ENCODE measurements around the gene PTPMT1.
"Not testable (repeated sequence)": the region's sequence is repeated elsewhere in the genome, so short reads cannot be mapped to it uniquely, and the experiment has no call there.

Gene PTPMT1

DNA sequence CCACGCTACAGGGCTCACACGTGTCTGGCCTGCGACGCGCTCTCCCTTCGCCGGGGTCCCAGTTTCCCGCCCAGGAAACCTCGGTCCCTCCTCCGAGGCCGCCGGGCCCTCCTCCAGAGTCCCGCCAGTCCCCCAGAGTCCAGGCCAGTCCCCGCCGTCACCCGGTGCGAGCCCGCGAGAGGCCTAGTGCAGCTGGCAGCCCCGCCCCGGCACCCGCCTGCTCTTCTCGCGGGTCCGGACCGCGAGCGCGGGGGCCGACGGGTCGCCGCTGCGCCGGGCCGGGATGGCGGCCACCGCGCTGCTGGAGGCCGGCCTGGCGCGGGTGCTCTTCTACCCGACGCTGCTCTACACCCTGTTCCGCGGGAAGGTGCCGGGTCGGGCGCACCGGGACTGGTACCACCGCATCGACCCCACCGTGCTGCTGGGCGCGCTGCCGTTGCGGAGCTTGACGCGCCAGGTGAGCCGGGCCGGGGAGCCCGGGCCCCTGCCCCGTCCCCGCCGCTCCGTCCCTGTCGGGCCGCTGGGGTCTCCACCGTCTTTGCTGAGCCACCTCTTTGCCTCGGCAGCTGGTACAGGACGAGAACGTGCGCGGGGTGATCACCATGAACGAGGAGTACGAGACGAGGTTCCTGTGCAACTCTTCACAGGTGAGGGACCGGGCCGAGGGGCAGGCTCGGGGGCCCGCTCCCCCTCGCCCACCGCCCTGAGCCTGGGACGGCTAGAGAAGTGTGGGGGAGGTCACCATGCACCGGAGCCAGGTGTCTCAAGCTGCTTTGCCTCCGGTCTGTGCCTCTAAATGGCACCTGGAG lies at the start of gene PTPMT1:
Gene PTPMT1, plus strand, starts transcription at position 260 of the 809 bp plus-strand sequence. Its CDS starts 24 bp downstream, at position 284.
- DNase-seq = peak; percentile 70

DNA sequence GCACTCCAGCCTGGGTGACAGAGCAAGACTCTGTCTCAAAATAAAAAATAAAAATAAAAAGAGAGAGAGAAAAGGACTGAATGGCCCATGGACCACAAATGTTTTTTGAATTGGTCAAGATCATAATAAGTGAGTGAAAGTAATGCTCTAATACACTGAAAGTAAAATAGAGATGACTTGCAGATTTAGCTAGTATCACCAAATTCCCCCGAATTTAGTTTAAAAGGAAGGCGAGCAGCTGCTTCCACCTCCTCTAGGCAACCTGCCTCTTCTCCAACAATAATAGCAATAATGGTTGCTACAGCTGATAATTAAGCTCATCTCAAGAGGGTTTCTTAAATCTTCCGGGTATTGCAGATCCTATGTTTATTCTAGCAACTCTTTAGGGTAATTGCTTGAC lies 49.2 kb upstream of the PTPMT1 start:
- no peak for DNase-seq

- DNase-seq = no peak
Observed at GRCh38 chr11:47516984-47517853, 48.2 kb upstream of the PTPMT1 start.

DNA sequence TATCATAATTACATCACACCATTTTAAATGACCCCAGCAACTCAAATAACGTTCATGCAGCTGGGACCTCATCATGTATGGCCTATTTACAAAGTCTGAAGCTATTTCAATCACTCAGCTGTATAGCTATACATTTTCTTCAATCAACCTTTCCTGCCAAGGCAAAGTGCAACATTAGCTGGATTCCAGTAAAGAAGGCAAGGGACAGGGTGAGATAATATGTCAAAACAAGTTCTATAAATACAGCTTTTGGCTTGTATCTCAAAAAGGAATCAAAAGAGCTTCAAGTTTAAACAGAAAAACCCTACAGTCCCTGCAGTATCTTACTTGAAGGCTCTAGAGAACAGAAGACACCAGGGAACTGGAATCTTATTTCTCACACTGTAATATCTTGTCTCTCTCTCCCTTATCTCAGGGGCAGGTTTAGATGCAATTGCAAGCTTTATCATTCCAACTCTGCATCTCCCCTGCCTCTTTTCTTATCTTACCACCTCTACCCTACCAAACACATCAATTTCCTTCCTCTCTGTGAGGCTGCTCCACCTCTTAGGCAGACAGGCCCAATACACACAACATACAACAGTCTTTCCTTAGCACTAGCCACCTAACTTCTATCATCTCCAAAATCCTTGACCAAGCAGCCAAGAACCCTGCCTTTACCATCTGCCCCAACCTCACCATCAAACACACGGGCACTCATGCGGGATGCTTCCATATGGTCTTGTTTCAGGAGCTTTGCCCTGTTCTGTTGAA lies 47.0 kb upstream of the PTPMT1 start:
- no peak for DNase-seq

GRCh38 chr11:47523490-47524225 lies 41.7 kb upstream of the PTPMT1 start:
- DNase-seq = peak; percentile 69

- DNase-seq = peak; percentile 27
Observed at GRCh38 chr11:47524291-47524874, 41.0 kb upstream of the PTPMT1 start.

DNA sequence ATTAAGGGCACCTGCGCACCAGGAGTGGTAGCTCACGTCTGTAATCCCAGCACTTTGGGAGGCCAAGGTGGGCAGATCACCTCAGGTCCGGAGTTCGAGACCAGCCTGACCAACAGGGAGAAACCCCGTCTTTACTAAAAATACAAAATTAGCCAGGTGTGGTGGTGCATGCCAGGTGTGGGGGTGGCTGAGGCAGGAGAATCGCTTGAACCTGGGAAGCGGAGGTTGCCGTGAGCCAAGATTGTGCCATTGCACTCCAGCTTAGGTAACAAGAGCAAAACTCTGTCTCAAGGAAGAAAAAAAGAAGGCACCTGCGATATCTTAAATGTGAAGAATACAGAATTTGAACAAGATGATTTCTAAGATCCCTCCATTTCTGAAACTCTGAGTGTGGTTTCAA lies 39.4 kb upstream of the PTPMT1 start:
- DNase-seq = not testable (repeated sequence)

DNA sequence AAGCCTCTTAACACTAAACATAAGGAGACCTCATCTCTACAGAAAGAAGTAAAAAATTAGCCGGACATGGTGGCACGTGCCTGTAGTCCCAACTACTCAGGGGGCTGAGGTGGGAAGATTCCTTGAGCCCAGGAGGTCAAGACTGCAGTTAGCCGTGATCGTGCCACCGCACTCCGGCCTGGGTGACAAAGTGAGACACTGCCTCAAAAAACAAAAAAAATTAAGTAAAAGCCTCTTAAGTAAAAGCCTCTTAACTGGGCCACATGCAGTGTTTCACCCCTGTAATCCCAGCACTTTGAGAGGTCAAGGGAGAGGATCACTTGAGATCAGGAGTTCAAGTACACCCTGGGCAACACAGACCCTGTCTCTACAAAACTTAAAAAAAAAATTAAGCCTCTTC lies 38.2 kb upstream of the PTPMT1 start:
- DNase-seq = no peak

GRCh38 chr11:47529951-47530350 lies 35.4 kb upstream of the PTPMT1 start:
- no peak for DNase-seq

- not testable (repeated sequence) for DNase-seq
Observed at GRCh38 chr11:47530721-47531120, 34.7 kb upstream of the PTPMT1 start.

- DNase-seq = no peak
Observed at GRCh38 chr11:47531666-47532065, 33.7 kb upstream of the PTPMT1 start.

- no peak for DNase-seq
Observed at GRCh38 chr11:47532597-47533213, 32.7 kb upstream of the PTPMT1 start.

DNA sequence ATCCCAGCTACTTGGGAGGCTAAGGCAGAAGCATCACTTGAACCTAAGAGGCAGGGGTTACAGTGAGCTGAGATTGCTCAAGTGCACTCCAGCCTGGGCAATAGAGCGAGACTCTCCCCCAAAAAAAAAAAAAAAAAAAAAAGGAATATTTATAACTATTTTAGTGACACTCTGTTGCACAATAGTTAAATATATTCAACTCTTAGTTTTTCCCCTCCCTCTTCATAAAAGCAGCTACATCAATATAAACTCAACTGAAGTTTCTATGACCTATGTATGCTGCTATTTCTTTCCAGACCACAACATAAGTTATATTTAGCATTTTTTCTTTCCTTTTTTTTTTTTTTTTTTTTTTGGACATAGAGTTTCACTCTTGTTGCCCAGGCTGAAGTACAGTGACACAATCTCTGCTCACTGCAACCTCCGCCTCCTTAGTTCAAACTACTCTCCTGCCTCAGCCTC lies 31.7 kb upstream of the PTPMT1 start:
- no peak for DNase-seq

DNA sequence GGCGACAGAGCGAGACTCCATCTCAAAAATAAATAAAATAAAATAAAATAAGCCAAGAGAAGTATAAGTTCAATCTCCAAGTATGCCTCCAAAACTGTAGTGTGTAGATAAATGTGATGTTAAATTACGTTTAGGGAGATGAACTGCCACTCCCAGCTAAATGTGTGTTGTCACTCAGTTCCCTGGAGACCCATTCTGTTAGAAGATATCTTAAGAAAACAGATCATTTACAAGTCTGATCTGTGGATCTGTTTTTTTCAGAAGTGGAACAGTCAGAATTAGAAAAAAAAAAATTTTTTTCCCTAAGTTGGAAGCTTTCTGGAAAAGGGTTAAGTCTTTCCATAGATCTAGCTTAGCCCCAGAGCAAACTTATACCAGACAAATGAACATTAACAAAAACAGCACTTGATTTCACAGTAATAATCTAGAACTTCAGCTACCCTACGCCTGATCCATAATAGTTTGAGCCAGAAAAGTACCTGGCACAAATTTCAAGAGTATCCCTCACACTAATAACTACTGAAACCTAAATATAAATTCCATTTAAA lies 30.6 kb upstream of the PTPMT1 start:
- no peak for DNase-seq

GRCh38 chr11:47536915-47537314 lies 28.5 kb upstream of the PTPMT1 start:
- no peak for DNase-seq

DNA sequence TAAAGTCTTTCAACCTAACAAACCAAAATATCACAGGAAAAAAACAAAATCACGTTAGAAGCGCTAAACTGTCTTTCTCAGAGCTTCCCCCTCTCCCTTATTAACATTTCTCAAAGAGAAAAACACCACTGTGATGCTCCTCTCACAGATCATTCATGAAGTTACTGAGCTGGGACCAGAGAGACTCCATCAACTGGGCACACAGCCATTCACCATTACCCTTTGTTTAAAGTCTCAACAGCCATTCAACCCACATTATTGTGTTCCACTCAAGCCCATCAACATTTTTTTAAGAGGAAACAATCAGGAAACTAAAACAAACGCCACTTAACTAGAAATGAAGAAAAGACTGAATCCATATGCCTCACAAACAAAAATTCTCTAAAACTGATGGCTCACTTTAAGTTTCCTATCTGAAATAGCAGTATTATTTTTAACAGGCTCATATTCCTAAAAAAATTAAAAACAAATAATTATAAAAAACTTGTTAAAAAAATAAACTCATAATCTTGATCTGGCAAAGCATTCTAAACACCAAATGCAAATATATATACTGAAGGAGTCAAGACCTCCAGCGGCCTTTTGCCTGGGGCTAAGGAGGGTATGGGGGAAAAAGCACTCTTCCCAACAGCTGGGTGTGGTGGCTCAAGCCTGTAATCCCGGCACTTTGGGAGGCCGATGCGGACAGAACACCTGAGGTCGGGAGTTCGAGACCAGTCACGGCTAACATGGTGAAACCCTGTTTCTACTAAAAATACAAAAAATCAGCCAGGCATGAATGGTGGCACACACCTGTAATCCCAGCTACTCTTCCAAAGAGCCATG lies 26.4 kb upstream of the PTPMT1 start:
- DNase-seq = no peak

DNA sequence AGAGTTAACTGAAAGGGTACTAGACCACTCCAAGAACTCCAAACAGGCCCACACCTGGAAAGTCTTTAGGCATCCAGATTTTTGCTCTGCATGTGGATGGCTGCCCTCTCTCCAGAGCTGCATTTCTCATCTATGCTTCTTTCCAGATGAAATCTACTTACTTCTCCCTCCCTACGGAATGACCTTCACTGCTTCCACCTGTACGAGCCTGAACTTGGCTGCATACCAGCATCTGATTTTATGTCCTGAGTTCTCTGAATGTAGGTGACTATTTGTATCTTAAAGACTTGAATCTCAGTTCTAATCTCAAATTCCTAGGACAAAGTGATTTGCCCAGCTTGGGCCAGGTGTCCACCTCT lies 25.7 kb upstream of the PTPMT1 start:
- no peak for DNase-seq

- DNase-seq = no peak
Observed at GRCh38 chr11:47541070-47541469, 24.3 kb upstream of the PTPMT1 start.

GRCh38 chr11:47545298-47545697 lies 20.1 kb upstream of the PTPMT1 start:
- DNase-seq = no peak

DNA sequence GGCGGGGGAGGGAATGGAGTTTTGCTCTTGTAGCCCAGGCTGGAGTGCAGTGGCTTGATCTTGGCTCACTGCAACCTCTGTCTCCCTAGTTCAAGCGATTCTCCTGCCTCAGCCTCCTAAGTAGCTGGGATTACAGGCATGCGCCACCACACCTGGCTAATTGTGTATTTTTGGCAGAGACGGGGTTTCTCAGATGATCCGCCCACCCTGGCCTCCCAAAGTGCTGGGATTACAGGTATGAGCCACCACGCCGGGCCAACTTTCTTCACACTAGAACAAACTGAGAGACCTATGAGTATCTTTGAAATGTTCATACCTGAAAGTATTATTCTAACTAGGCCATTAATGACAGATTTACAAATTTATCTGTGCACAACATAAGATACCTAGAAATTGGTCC lies 19.1 kb upstream of the PTPMT1 start:
- not testable (repeated sequence) for DNase-seq
